ENCODE measurements around the gene NPPB.

Gene NPPB

GRCh38 chr1:11874624-11875023 lies 15.9 kb upstream of the NPPB start:
- Mint-ChIP-seq H3K36me3 (ENCODE audit: low read depth) (no peaks in the 10 kb centered on the region), H3K27ac (no peak overlapping the region), H3K27me3 (ENCODE audit: low read depth) (peaks cover 8% of the 10 kb centered on the region), H3K9me3 (no peaks in the 10 kb centered on the region), H3K4me1 (ENCODE audit: low read depth) (no peaks in the 10 kb centered on the region), H3K4me3 (no peak overlapping the region)

GRCh38 chr1:11874258-11874562 lies 15.5 kb upstream of the NPPB start:
- no peaks in the 10 kb centered on the region for H3K36me3 Mint-ChIP-seq (ENCODE audit: low read depth)
- no peaks in the 10 kb centered on the region for H3K9me3 Mint-ChIP-seq
- H3K27ac Mint-ChIP-seq, result no peak overlapping the region
- H3K4me3 Mint-ChIP-seq, result no peak overlapping the region
- H3K27me3 Mint-ChIP-seq (ENCODE audit: low read depth), result peaks cover 8% of the 10 kb centered on the region
- H3K4me1 Mint-ChIP-seq (ENCODE audit: low read depth), result no peaks in the 10 kb centered on the region

GRCh38 chr1:11873395-11874257 lies 14.9 kb upstream of the NPPB start:
- no peak overlapping the region for H3K27ac Mint-ChIP-seq
- H3K9me3 Mint-ChIP-seq, result no peaks in the 10 kb centered on the region
- no peaks in the 10 kb centered on the region for H3K4me1 Mint-ChIP-seq (ENCODE audit: low read depth)
- H3K27me3 Mint-ChIP-seq (ENCODE audit: low read depth), result peaks cover 8% of the 10 kb centered on the region
- H3K4me3 Mint-ChIP-seq, result no peak overlapping the region
- no peaks in the 10 kb centered on the region for H3K36me3 Mint-ChIP-seq (ENCODE audit: low read depth)

GRCh38 chr1:11872545-11872944 lies 13.8 kb upstream of the NPPB start:
- Mint-ChIP-seq H3K36me3 (ENCODE audit: low read depth) (no peaks in the 10 kb centered on the region), H3K9me3 (no peaks in the 10 kb centered on the region), H3K27me3 (ENCODE audit: low read depth) (peaks cover 8% of the 10 kb centered on the region), H3K27ac (no peak overlapping the region), H3K4me3 (no peak overlapping the region), H3K4me1 (ENCODE audit: low read depth) (no peaks in the 10 kb centered on the region)

- no peak overlapping the region for H3K4me3 Mint-ChIP-seq
- H3K36me3 Mint-ChIP-seq (ENCODE audit: low read depth), result no peaks in the 10 kb centered on the region
- no peaks in the 10 kb centered on the region for H3K4me1 Mint-ChIP-seq (ENCODE audit: low read depth)
- no peak overlapping the region for H3K27ac Mint-ChIP-seq
- H3K9me3 Mint-ChIP-seq, result no peaks in the 10 kb centered on the region
- peaks cover 6% of the 10 kb centered on the region for H3K27me3 Mint-ChIP-seq (ENCODE audit: low read depth)
Observed at GRCh38 chr1:11869650-11870207, 11.0 kb upstream of the NPPB start.

GRCh38 chr1:11869104-11869503 lies 10.4 kb upstream of the NPPB start:
- no peaks in the 10 kb centered on the region for H3K36me3 Mint-ChIP-seq (ENCODE audit: low read depth)
- no peak overlapping the region for H3K4me3 Mint-ChIP-seq
- H3K27ac Mint-ChIP-seq, result no peak overlapping the region
- H3K4me1 Mint-ChIP-seq (ENCODE audit: low read depth), result no peaks in the 10 kb centered on the region
- H3K9me3 Mint-ChIP-seq, result no peaks in the 10 kb centered on the region
- H3K27me3 Mint-ChIP-seq (ENCODE audit: low read depth), result peaks cover 9% of the 10 kb centered on the region

- Mint-ChIP-seq H3K27ac (no peak overlapping the region), H3K4me3 (no peak overlapping the region), H3K4me1 (ENCODE audit: low read depth) (no peaks in the 10 kb centered on the region), H3K9me3 (no peaks in the 10 kb centered on the region), H3K36me3 (ENCODE audit: low read depth) (no peaks in the 10 kb centered on the region), H3K27me3 (ENCODE audit: low read depth) (peaks cover 9% of the 10 kb centered on the region)
Observed at GRCh38 chr1:11868331-11868980, 9.7 kb upstream of the NPPB start.

- Mint-ChIP-seq H3K4me1 (ENCODE audit: low read depth) (no peaks in the 10 kb centered on the region), H3K4me3 (no peak overlapping the region)
Observed at GRCh38 chr1:11862890-11863289, 4.1 kb upstream of the NPPB start.

GRCh38 chr1:11860587-11860986 lies 1.8 kb upstream of the NPPB start:
- no peak overlapping the region for H3K27ac Mint-ChIP-seq
- H3K36me3 Mint-ChIP-seq (ENCODE audit: low read depth), result no peaks in the 10 kb centered on the region
- no peaks in the 10 kb centered on the region for H3K9me3 Mint-ChIP-seq
- peaks cover 56% of the 10 kb centered on the region for H3K27me3 Mint-ChIP-seq (ENCODE audit: low read depth)
- H3K4me1 Mint-ChIP-seq (ENCODE audit: low read depth), result peaks cover 1% of the 10 kb centered on the region
- H3K4me3 Mint-ChIP-seq, result no peak overlapping the region

More at GRCh38 chr1:11862890-11863289, 4.1 kb upstream of the NPPB start:
- Mint-ChIP-seq H3K9me3 (no peaks in the 10 kb centered on the region), H3K27me3 (ENCODE audit: low read depth) (peaks cover 41% of the 10 kb centered on the region), H3K27ac (no peak overlapping the region), H3K36me3 (ENCODE audit: low read depth) (no peaks in the 10 kb centered on the region)

GRCh38 chr1:11860083-11860482 lies 1.3 kb upstream of the NPPB start:
- Mint-ChIP-seq H3K9me3 (no peaks in the 10 kb centered on the region), H3K36me3 (ENCODE audit: low read depth) (no peaks in the 10 kb centered on the region), H3K4me3 (no peak overlapping the region), H3K27ac (no peak overlapping the region), H3K27me3 (ENCODE audit: low read depth) (peaks cover 56% of the 10 kb centered on the region), H3K4me1 (ENCODE audit: low read depth) (peaks cover 1% of the 10 kb centered on the region)

- Mint-ChIP-seq H3K27me3 (ENCODE audit: low read depth) (peaks cover 56% of the 10 kb centered on the region), H3K4me1 (ENCODE audit: low read depth) (peaks cover 1% of the 10 kb centered on the region), H3K36me3 (ENCODE audit: low read depth) (no peaks in the 10 kb centered on the region), H3K9me3 (no peaks in the 10 kb centered on the region), H3K4me3 (no peak overlapping the region), H3K27ac (no peak overlapping the region)
Observed at GRCh38 chr1:11858968-11859871, 475 bp upstream of the NPPB start.

- peaks cover 1% of the 10 kb centered on the region for H3K4me1 Mint-ChIP-seq (ENCODE audit: low read depth)
- H3K9me3 Mint-ChIP-seq, result no peaks in the 10 kb centered on the region
- no peaks in the 10 kb centered on the region for H3K36me3 Mint-ChIP-seq (ENCODE audit: low read depth)
- H3K27ac Mint-ChIP-seq, result no peak overlapping the region
- no peak overlapping the region for H3K4me3 Mint-ChIP-seq
- peaks cover 56% of the 10 kb centered on the region for H3K27me3 Mint-ChIP-seq (ENCODE audit: low read depth)
Observed at GRCh38 chr1:11858158-11858557, 587 bp downstream of the NPPB start.

GRCh38 chr1:11857164-11857851 lies 1.4 kb downstream of the NPPB start:
- H3K27ac Mint-ChIP-seq, result no peak overlapping the region
- peaks cover 1% of the 10 kb centered on the region for H3K4me1 Mint-ChIP-seq (ENCODE audit: low read depth)
- peaks cover 57% of the 10 kb centered on the region for H3K27me3 Mint-ChIP-seq (ENCODE audit: low read depth)
- no peaks in the 10 kb centered on the region for H3K36me3 Mint-ChIP-seq (ENCODE audit: low read depth)
- no peaks in the 10 kb centered on the region for H3K9me3 Mint-ChIP-seq
- no peak overlapping the region for H3K4me3 Mint-ChIP-seq

GRCh38 chr1:11856698-11857097 lies 2.0 kb downstream of the NPPB start:
- Mint-ChIP-seq H3K9me3 (no peaks in the 10 kb centered on the region), H3K27me3 (ENCODE audit: low read depth) (peaks cover 56% of the 10 kb centered on the region), H3K27ac (no peak overlapping the region), H3K4me3 (no peak overlapping the region), H3K4me1 (ENCODE audit: low read depth) (peaks cover 1% of the 10 kb centered on the region), H3K36me3 (ENCODE audit: low read depth) (no peaks in the 10 kb centered on the region)

Measured in T-helper 1 cell treated with Interleukin-12 subunit alpha and Interleukin-12 subunit beta and Interleukin-4 antibody, amounts not matched to agents 30 μg/mL and 1 μg/mL, for 36 hours (primary cell).